ENCODE results near the gene CCDC112.
"Not testable (repeated sequence)": the region's sequence is repeated elsewhere in the genome, so short reads cannot be mapped to it uniquely, and the experiment has no call there.

The CCDC112 gene

GRCh38 chr5:115262321-115263077, 34.0 kb downstream of the CCDC112 start, which contains the start of gene PGGT1B:
TSS of gene PGGT1B (minus strand) at chr5:115262877. CDS start at chr5:115262851, 26 bp downstream.
- DNase-seq (ENCODE audit: low spot score) = peak; percentile 60

DNA sequence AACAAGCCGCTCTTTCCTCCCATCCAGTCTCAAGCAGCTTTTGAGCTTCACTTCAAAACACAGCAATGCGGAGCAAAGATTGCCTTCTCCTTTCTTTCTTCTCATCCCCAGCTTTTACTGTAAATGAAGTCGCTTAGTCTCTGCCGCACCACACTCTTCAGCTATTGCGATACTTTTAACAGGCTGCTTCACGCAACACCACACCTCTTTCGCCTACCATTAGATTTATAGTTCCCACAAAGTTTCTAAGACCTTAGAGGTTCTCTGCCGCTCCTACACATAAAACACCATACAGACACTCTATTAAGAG, 34.5 kb downstream of the CCDC112 start:
- DNase-seq (ENCODE audit: low spot score) = no peak

- DNase-seq (ENCODE audit: low spot score) = no peak
Observed at GRCh38 chr5:115260248-115260647, 36.2 kb downstream of the CCDC112 start.

- DNase-seq (ENCODE audit: low spot score) = no peak
Observed at GRCh38 chr5:115257981-115258380, 38.5 kb downstream of the CCDC112 start.

DNA sequence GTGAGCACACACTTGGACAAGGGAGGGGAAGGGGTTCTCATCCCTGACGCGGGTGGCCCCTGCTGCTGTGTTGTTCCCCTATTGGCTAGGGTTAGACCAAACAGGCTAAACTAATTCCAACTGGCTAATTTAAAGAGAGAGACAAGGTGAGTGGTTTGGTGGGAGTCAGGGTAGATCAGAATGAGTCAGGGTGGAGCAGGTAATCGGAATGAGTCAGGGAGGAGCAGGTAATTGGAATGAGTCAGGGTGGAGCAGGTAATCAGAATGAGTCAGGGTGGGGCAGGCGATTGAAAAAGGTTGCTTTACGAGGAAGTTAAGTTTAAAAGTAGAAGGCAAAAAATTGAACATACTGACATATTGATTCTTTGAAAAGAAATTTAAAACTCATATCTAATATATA, 47.1 kb downstream of the CCDC112 start:
- not testable (repeated sequence) for DNase-seq (ENCODE audit: low spot score)

GRCh38 chr5:115246361-115246991, 50.0 kb downstream of the CCDC112 start:
- peak; percentile 61 for DNase-seq (ENCODE audit: low spot score)

DNA sequence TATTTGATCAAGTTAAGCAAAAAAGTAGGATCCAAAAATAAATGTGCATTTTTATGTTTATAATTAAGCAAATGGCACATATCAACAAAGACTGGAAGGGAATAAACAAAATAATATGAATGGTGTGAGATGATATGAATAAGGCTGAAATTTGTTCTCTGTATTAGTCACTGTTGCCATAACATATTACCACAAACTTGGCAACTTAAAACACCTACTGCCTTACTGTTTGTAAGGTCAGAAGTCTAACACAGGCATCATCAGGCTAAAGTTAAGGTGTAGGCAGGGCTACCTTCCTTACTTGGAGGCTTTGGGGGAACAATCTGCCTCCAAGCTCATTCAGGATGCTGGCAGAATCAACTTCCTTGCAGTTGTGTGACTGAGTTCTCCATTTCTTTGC, 53.0 kb downstream of the CCDC112 start:
- no peak for DNase-seq (ENCODE audit: low spot score)

- DNase-seq (ENCODE audit: low spot score) = no peak
Observed at GRCh38 chr5:115241881-115242642, 54.4 kb downstream of the CCDC112 start.

DNA sequence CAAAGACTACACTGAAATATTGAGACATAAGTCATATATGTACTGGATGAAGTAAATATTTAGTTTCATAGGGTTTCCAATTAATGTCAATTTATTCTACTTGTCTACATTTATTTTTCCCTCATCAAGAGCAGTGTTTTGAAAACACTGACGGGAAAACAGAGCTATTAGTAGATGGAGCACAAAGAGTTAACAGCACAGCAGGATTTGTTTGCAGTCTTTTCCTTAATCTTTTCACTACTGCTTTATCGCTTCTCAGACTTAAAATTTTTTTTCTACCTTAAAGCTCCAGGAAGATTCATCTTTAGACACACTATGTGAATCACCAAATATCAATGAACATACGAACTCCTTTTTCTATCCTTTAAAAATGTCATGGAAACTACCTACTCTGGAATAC, 59.4 kb downstream of the CCDC112 start:
- DNase-seq (ENCODE audit: low spot score) = no peak

GRCh38 chr5:115236599-115236998, 59.9 kb downstream of the CCDC112 start:
- no peak for DNase-seq (ENCODE audit: low spot score)

GRCh38 chr5:115231598-115231997, 64.9 kb downstream of the CCDC112 start:
- DNase-seq (ENCODE audit: low spot score) = no peak

DNA sequence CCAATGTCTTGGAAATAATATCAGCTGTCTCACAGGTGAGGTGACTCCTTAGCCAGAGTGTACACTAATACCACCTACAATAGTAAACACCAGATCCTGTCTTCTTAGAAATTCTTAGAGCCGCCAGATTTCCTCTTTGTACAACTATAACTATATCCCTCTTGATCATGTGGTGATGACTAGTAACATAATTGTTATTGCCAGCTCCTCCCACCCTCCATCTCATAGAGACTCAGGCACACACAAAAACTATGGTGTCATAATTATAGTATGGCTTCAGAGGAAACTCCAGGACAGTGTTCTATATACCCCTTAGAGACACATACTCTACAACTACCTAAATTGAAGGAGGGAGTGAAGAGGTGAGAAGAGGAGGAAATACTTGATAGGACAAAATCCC, 66.8 kb downstream of the CCDC112 start:
- DNase-seq (ENCODE audit: low spot score) = no peak

DNA sequence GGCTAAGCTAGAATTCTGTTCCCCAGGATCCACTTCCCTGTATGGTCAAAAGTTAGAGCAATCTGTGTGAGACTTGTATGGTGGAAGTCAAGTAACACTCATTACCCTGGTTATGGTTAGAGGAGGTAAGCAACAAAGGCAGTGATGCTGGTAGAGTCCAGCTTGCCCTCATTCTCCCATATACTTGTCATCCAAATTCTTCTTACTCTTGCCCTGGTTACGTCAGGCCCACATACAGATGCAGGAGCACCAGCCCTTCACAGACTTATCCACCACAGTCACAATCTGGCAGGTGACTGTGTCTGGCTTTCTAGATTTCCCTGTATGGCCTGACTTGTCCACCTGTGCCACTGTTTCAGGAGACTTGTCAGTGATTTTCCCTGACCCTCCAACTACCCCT, 69.2 kb downstream of the CCDC112 start:
- no peak for DNase-seq (ENCODE audit: low spot score)

All from kidney capillary endothelial cell (primary cell).